NK-92 treated with Interleukin-12 subunit alpha and Interleukin-12 subunit beta, amount 100 ng/mL, for 24 hours (cell line): ENCODE results near the gene TAS2R40.
A peak's percentile ranks its signal among the peaks of the same experiment; 100 is the strongest.

Experiments used
- DNase-seq: peaks from one replicate; lab custom pipeline; 2025; lab: John Stamatoyannopoulos, UW

TAS2R40 gene

DNA sequence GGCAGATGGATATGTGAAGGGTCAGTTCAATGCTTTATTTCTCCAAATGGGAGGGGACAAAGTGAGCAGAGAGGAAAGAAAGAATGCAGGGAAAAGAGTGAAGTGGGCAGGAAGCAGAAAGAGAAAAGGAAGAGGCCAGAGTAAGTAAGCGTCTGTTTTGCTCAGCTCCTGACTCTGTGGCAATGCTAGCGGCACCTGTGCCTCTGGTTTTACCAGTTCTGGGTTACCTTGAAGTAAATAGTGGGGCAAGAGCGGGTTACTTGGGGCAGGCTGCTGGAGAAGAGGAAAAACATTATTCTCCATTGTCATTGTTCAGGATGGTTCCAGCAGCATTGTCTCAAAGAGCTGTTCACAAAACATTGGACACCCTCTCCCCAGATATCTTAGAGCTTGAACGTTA lies 1.9 kb downstream of the TAS2R40 start:
- DNase-seq = no peak

GRCh38 chr7:143225047-143225446 lies 3.2 kb downstream of the TAS2R40 start:
- DNase-seq = no peak

DNA sequence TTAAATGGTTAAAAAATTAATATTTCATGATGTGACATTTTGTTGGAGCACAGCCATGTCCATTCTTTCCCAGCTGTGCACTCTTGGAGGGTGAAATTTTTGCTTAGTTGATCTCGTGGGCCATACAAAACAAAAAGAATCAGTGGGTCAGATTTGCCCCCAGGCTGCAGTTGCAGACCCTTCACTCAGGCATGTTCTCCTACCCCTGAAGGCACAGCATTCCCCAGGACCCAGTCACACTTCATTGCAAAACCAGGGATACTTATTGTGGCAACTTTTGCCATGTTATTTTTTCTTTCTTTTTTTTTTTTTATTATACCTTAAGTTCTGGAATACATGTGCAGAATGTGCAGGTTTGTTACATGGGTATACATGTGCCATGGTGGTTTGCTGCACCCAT lies 6.0 kb downstream of the TAS2R40 start:
- DNase-seq = no peak

DNA sequence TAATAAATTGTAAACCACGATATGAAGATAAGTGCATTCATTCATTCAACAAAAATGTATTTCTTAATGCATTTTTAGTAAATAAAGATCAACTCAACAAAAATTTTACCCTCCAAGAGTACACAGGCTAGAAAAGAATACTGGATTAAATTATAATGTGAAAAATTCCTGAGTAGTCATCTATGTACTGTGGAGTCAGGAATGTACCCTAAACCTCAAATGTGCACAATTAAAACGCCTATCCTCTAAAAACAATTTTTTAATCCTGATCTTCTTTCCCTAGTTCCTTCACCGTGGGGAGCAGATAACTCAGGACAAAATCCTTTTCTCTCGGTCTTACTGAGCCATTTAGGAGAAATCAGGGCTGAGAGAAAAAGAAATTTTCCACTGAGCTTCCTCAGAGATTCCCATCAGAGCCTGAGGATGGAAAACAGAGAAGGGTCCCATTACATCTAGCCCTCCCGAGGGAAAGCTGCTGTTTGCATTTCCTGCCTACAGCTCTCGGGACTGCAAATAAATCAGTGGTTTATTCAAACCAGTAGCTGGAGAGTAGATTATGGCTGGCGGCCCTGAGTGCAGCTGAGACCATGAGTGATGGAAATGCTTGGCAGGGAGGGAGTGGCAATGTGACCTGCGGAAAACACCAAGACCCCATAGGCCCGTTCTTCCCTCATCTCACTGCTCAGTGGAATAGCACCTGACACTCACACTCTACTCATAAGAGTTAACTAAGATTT lies 7.4 kb downstream of the TAS2R40 start:
- DNase-seq = no peak

DNA sequence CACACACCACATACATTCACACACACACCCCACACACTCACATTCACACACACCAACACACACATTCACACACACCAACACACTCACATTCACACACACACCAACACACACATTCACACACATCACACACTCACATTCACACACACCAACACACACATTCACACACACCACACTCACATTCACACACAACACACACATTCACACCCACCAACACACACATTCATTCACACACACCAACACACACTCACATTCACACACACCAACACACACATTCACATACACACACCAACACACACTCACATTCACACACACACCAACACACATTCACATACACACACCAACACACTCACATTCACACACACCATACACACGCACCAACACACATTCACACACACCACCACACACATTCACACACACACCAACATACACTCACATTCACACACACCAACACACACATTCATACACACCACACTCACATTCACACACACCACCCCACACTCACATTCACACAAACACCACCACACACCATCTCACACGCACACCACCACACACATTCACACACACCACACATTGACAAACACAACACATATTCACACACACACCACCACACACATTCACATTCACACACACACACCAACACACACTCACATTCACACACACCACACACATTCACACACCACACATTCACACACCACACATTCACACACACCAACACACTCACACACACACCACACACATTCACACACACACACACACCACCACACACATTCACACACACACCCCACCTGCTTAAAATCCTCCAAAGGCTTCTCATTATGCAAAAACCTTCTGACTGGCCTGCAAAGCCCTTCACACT lies 9.0 kb downstream of the TAS2R40 start:
- DNase-seq = no peak

DNA sequence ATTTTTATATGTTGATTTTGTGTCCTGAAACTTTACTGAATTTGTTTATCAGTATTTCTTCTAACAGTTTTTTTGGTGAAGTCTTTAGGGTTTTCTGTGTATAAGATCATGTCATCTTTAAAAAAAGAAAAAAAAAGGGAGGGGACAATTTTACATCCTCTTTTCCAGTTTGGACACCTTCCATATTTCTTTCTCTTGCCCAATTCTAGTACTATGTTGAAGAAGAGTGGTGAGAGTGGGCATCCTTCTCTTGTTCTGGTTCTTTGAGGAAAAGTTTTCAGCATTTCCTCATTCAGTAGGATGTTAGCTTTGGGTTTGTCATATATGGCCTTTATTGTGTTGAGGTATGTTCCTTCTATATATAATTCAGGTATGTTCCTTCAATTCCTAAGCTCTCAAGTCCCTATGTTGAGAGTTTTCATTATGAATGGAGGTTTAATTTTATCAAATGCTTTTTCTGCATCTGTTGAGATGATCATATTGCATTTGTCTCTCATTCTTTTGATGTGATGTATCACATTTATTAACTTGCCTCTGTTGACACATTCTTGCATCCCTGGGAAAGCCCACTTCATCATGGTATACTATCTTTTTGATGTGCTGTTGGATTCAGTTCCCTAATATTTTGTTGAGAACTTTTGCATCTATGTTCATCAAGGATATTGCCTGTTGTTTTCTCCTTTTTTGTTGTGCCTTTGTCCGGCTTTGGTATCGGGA lies 12.1 kb downstream of the TAS2R40 start:
- no peak for DNase-seq

DNA sequence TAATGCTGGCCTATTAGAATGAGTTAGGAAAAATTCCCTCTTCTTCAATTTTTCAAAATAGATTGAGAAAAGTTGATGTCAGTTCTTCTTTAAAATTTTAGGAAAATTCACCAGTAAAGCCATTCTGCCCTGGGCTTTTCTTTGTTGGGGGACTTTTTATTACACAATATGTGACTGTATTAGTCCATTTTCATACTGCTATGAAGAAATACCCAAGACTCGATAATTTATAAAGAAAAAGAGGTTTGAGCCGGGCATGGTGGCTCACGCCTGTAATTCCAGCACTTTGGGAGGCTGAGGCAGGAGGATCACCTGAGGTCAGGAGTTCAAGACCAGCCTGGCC lies 12.7 kb downstream of the TAS2R40 start:
- DNase-seq = no peak

DNA sequence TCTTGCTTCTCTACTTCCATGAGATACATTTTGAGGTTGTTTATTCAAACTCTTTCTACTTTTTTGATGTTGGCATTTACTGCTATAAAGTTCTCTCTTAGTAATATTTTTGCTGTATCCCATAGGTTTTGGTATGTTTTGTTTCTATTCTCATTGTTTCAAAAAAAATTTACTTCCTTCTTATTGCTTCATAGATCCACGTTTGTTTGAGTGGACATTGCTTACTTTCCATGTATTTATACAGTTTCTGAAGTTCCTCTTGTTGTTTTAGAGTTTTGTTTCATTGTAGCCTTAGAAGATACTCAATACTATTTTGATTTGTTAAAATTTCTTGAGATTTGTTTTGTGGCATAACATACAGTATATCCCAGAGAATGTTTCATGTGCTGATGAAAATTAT lies 13.7 kb downstream of the TAS2R40 start:
- no peak for DNase-seq

- DNase-seq = no peak
Measured at GRCh38 chr7:143236408-143236990, 14.7 kb downstream of the TAS2R40 start.

DNA sequence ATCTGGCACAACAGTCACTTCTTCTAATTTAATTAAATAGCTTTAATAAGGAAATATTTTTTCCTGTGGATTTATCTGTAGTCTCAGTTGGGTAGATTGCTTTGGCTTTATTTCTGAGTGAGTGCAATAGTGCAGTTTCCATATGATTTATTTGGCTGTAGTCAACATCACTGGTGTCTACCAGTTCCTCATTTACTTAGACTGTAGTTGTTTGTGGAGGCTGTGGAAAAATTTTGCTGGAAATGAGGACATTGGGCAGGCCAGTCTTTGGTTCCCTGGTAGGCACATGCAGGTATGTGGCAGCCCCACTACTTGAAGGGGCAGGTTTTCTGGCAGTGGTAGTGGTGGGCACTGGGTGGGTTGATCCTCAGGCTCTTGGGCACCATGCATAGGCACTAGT lies 15.5 kb downstream of the TAS2R40 start:
- DNase-seq = no peak

DNA sequence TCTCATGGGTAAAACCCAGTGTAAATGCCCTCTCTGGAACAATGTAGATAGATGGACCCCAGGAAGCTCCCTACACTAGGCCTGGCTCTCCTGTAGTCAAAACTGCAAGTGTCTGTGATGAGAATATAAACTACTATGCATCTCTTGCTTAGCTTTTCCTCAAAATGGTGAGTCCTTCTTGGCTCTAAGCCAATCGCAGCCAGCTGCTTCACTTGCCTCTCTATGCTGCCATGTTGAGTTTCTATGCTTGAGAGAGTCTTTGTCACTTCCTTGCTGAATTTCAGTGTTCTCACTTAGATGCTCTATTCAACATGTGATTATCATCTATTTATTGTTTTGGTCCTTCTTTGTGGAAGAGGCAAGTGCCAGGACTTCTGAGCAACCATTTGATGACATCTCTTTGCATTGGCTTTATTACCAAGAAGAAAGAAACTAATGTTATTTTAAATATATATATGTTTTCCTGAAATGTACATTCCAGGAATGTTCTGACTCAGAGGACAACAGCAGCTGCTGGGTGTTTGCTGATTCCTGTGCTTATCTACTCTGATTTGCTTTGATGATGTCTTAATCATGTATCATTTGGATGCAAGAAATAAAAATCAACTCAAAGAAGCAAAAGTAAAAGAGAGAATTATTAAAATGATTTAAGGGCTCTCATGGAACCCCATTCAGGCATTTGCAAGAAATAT lies 16.6 kb downstream of the TAS2R40 start:
- no peak for DNase-seq

DNA sequence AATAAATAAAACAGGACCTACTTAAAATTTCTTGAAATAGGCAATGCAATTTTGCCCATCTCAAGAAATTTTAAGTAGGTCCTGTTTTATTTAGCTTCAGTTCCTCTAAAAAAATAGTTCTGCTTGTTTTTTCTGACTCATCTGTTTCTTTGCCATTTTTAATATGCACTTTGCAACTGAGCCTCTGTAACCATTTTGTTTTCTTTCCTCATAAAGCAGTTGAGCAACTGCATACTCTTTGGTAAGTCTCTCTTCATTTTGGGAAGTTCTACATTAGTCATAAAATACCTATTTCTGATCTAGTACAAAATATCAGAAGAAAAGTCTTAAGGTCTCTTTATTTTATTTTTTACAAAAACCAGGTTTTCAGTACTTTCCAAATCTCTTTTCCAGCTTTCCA lies 18.0 kb downstream of the TAS2R40 start:
- DNase-seq = no peak

- peak; percentile 68 for DNase-seq
Measured at GRCh38 chr7:143240291-143241168, 18.7 kb downstream of the TAS2R40 start.

DNA sequence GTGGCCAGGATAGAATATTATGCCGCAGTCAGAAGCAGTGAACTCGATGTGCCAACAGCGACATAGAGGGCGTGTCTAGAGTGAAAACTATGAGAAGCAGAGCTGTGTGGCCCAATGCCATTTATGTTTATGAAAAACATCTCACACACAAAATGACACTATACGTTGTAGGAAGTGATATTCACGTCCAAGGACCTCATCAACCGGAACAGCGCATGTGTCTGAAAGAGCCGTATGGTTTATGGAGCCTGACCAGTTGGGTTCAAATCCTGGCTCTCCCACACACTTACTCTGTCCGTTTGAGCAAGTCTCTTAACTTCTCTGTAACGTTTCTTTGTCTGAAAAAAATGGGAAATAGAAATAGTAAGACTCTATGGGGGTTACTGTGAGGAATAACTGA lies 20.5 kb downstream of the TAS2R40 start:
- no peak for DNase-seq

GRCh38 chr7:143243111-143243510 lies 21.3 kb downstream of the TAS2R40 start:
- DNase-seq = no peak

- no peak for DNase-seq
Measured at GRCh38 chr7:143243614-143244013, 21.8 kb downstream of the TAS2R40 start.

- no peak for DNase-seq
Measured at GRCh38 chr7:143244321-143244720, 22.5 kb downstream of the TAS2R40 start.

GRCh38 chr7:143245123-143245522 lies 23.3 kb downstream of the TAS2R40 start:
- DNase-seq = no peak

DNA sequence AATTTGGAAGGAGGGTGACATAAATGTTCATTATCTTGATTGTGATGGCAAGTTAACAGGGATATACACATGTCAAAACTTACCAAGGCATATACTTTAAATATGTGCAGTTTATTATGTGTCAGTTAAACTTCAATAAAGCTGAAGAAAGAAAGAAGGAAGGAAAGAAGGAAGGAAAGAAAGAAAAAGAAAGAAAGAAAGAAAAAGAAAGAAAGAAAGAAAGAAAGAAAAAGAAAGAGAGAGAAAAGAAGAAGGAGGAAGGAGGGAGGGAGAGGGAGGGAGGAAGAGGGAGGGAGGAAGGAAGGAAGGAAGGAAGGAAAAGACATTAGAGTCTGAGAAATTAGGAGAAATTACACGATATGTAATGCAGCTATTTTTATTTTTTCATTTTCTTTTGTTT lies 25.5 kb downstream of the TAS2R40 start:
- DNase-seq = no peak

GRCh38 chr7:143248761-143249354 lies 27.0 kb downstream of the TAS2R40 start:
- no peak for DNase-seq

DNA sequence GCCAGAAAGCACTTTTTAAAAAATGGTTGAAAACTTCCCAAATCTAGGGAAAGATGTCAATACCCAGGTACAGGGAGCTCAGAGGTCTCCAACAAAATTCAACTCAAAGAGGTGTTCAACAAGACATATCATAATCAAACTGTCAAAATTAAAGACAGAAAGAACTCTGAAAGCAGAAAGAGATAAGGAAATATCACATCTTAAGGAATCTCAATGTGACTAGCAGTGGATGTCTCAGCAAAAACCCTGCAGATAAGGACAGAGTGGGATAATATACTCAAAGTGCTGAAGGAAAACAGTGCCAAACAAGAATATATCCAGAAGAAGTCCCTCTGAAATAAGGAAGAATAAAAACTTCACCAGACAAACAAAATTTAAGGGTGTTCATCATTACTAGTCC lies 28.4 kb downstream of the TAS2R40 start:
- DNase-seq = no peak
